ENCODE results near the gene ZNF367.

ZNF367 gene

GRCh38 chr9:96440671-96441199, 22.6 kb upstream of the ZNF367 start:
- no peaks in the 10 kb centered on the region for H3K9me3 ChIP-seq (ENCODE audit: control insufficient read depth, low read length)
- TF ChIP-seq, protein P1, sequence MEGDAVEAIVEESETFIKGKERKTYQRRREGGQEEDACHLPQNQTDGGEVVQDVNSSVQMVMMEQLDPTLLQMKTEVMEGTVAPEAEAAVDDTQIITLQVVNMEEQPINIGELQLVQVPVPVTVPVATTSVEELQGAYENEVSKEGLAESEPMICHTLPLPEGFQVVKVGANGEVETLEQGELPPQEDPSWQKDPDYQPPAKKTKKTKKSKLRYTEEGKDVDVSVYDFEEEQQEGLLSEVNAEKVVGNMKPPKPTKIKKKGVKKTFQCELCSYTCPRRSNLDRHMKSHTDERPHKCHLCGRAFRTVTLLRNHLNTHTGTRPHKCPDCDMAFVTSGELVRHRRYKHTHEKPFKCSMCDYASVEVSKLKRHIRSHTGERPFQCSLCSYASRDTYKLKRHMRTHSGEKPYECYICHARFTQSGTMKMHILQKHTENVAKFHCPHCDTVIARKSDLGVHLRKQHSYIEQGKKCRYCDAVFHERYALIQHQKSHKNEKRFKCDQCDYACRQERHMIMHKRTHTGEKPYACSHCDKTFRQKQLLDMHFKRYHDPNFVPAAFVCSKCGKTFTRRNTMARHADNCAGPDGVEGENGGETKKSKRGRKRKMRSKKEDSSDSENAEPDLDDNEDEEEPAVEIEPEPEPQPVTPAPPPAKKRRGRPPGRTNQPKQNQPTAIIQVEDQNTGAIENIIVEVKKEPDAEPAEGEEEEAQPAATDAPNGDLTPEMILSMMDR (IDR thresholded peaks at IDR 0.05): no peak
- H3K4me1 ChIP-seq: no peaks in the 10 kb centered on the region

DNA sequence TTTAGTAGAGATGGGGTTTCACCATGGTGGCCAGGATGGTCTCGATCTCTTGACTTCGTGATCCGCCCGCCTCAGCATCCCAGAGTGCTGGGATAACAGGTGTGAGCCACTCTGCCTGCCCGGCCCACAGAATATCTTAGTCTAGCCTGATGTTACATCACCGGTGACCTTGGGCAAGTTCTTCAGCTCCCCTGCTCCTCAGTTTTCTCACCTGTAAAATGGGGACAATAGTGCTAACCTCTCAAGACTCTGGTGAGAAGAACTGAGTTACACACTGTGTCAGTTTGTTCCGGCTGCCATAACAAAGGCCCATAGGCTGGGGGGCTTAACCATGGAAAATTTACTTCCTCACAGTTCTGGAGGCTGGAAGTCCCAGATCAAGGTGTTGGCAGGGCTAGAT, 19.3 kb upstream of the ZNF367 start:
- Histone ChIP-seq H3K9ac (no peak overlapping the region), H3K36me3 (ENCODE audit: control insufficient read depth, insufficient read depth, low read length) (no peaks in the 10 kb centered on the region), H2AFZ (no peak overlapping the region), H3K27ac (no peak overlapping the region), H3K79me2 (no peaks in the 10 kb centered on the region), H3K4me1 (no peaks in the 10 kb centered on the region), H3K4me2 (ENCODE audit: low read length) (no peak overlapping the region), H3K27me3 (ENCODE audit: control insufficient read depth, insufficient read depth, low read length) (no peaks in the 10 kb centered on the region), H3K9me3 (ENCODE audit: control insufficient read depth, low read length) (no peaks in the 10 kb centered on the region), H3K4me3 (ENCODE audit: low read depth, low read length) (no peak overlapping the region)
- TF ChIP-seq, protein P1 (IDR thresholded peaks at IDR 0.05): no peak

More at GRCh38 chr9:96440671-96441199, 22.6 kb upstream of the ZNF367 start:
- no peak overlapping the region for H3K9ac ChIP-seq
- no peak overlapping the region for H3K4me2 ChIP-seq (ENCODE audit: low read length)
- H2AFZ ChIP-seq: no peak overlapping the region
- no peaks in the 10 kb centered on the region for H3K79me2 ChIP-seq
- H3K27ac ChIP-seq: no peak overlapping the region
- no peak overlapping the region for H3K4me3 ChIP-seq (ENCODE audit: low read depth, low read length)
- no peaks in the 10 kb centered on the region for H3K36me3 ChIP-seq (ENCODE audit: control insufficient read depth, insufficient read depth, low read length)
- no peaks in the 10 kb centered on the region for H3K27me3 ChIP-seq (ENCODE audit: control insufficient read depth, insufficient read depth, low read length)

GRCh38 chr9:96436456-96437126, 18.4 kb upstream of the ZNF367 start:
- TF ChIP-seq, protein P1 (IDR thresholded peaks at IDR 0.05): no peak
- no peaks in the 10 kb centered on the region for H3K4me1 ChIP-seq
- H3K79me2 ChIP-seq: no peaks in the 10 kb centered on the region
- H3K4me3 ChIP-seq (ENCODE audit: low read depth, low read length): no peak overlapping the region
- no peak overlapping the region for H2AFZ ChIP-seq
- no peak overlapping the region for H3K9ac ChIP-seq
- H3K27ac ChIP-seq: no peak overlapping the region
- no peaks in the 10 kb centered on the region for H3K9me3 ChIP-seq (ENCODE audit: control insufficient read depth, low read length)
- H3K27me3 ChIP-seq (ENCODE audit: control insufficient read depth, insufficient read depth, low read length): no peaks in the 10 kb centered on the region
- H3K4me2 ChIP-seq (ENCODE audit: low read length): no peak overlapping the region
- H3K36me3 ChIP-seq (ENCODE audit: control insufficient read depth, insufficient read depth, low read length): no peaks in the 10 kb centered on the region

DNA sequence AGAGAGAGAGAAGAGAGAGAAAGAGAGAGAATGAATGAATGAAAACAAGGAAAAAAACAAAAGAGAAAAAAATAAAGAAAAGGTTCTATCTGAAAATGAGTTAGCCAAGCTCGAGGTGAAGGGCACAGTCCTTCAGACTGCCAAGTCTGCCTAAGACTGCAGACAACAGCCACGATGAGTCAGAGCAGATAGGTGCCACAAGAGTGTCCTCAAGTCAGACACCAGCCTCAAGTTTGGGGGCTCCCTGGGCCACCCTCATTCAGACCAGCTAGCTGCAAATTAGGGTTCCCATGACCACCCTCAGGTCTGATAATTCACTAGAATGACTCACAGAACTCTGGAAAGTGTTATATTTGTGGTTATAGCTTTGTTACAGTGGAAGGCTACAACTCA, 17.9 kb upstream of the ZNF367 start:
- H2AFZ ChIP-seq: no peak overlapping the region
- no peak overlapping the region for H3K27ac ChIP-seq
- no peaks in the 10 kb centered on the region for H3K4me1 ChIP-seq
- H3K79me2 ChIP-seq: no peaks in the 10 kb centered on the region
- H3K9me3 ChIP-seq (ENCODE audit: control insufficient read depth, low read length): no peaks in the 10 kb centered on the region
- H3K36me3 ChIP-seq (ENCODE audit: control insufficient read depth, insufficient read depth, low read length): no peaks in the 10 kb centered on the region
- TF ChIP-seq, protein P1 (IDR thresholded peaks at IDR 0.05): no peak
- no peak overlapping the region for H3K4me2 ChIP-seq (ENCODE audit: low read length)
- H3K9ac ChIP-seq: no peak overlapping the region
- no peaks in the 10 kb centered on the region for H3K27me3 ChIP-seq (ENCODE audit: control insufficient read depth, insufficient read depth, low read length)
- no peak overlapping the region for H3K4me3 ChIP-seq (ENCODE audit: low read depth, low read length)

- Histone ChIP-seq H3K27me3 (ENCODE audit: control insufficient read depth, insufficient read depth, low read length) (no peaks in the 10 kb centered on the region), H3K4me2 (ENCODE audit: low read length) (no peak overlapping the region), H3K4me1 (no peaks in the 10 kb centered on the region), H2AFZ (no peak overlapping the region), H3K9ac (no peak overlapping the region), H3K79me2 (no peaks in the 10 kb centered on the region), H3K9me3 (ENCODE audit: control insufficient read depth, low read length) (no peaks in the 10 kb centered on the region), H3K36me3 (ENCODE audit: control insufficient read depth, insufficient read depth, low read length) (no peaks in the 10 kb centered on the region), H3K4me3 (ENCODE audit: low read depth, low read length) (no peak overlapping the region), H3K27ac (no peak overlapping the region)
- TF ChIP-seq, protein P1 (IDR thresholded peaks at IDR 0.05): no peak
These were observed 17.2 kb upstream of the ZNF367 start for GRCh38 chr9:96435345-96435744.

Measured in parathyroid adenoma (tissue), 2 donors.